ENCODE data around the gene BPIFA3. TPM values are rescaled to one million over a fixed set of nuclear protein-coding genes. Genes with fewer than 3 reads are reported as not detected.

Gene BPIFA3
- total RNA-seq, 1 donor from 2014 or later, result not detected

GRCh38 chr20:33209789-33210188 lies 7.4 kb upstream of the BPIFA3 start:
- ATAC-seq, result no peak
- DNase-seq (ENCODE audit: low spot score), result peak; percentile 84
- intact Hi-C loops (cut with DNase I), result no loop called here

- DNase-seq (ENCODE audit: low spot score), result no peak
- no peak for ATAC-seq
- intact Hi-C loops (cut with DNase I), result no loop called here
These were observed 6.8 kb upstream of the BPIFA3 start for GRCh38 chr20:33210371-33210770.

DNA sequence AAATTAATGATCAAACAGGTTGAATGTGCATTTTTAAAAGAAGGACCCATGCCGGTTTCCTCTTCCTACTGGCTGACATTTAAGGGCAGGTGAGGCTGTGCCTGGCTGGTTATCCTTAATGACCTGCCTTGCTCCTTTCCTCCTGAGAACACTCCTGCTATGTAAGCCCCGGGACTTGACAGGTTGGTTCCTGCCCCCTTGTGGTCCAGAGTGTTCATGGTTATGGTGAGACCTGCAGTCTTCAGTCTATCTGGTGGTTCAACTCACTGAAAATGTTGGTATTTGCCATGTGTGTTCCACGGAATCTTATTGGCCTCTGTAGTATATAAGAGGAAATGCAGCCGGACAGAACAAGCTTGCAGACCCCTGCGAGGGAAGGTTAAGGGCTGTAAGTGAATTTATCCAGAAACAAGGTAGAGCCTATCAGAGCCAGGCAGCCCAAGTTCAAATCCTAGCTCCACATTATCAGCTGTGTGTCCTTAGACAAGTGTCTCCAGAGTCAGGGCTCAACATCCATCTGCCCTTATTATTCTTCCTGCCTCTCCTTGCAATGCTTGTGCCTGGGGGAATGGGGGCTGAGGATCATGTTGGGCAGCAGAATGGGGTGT lies 5.2 kb upstream of the BPIFA3 start:
- intact Hi-C loops (cut with DNase I), result no loop called here

GRCh38 chr20:33224399-33224798 lies 7.2 kb downstream of the BPIFA3 start:
- intact Hi-C loops (cut with DNase I), result no loop called here
- no peak for DNase-seq (ENCODE audit: low spot score)
- ATAC-seq, result no peak

More for the DNA sequence above, 5.2 kb upstream of the BPIFA3 start:
- DNase-seq (ENCODE audit: low spot score), result no peak
- no peak for ATAC-seq

- ATAC-seq, result no peak
- no peak for DNase-seq (ENCODE audit: low spot score)
- intact Hi-C loops (cut with DNase I), result no loop called here
These were observed 12.7 kb downstream of the BPIFA3 start for GRCh38 chr20:33229843-33230242.

DNA sequence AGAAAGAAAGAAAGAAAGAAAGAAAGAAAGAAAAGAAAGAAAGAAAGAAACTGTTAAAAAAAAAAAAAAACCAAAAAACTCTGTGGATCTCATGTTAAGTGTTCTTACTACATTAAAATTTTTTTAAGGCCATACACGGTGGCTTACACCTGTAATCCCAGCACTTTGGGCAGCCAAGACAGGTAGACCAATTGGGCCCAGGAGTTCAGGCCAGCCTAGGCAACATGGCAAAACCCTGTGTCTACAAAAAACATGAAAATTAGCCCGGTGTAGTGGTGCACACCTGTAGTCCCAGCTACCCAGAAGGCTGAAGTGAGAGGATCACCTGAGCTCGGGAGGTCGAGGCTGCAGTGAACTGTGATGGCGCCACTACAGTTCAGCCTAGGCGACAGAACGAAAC lies 14.1 kb downstream of the BPIFA3 start:
- DNase-seq (ENCODE audit: low spot score) (no peak), ATAC-seq (no peak)
- intact Hi-C loops (cut with DNase I), result no loop called here

DNA sequence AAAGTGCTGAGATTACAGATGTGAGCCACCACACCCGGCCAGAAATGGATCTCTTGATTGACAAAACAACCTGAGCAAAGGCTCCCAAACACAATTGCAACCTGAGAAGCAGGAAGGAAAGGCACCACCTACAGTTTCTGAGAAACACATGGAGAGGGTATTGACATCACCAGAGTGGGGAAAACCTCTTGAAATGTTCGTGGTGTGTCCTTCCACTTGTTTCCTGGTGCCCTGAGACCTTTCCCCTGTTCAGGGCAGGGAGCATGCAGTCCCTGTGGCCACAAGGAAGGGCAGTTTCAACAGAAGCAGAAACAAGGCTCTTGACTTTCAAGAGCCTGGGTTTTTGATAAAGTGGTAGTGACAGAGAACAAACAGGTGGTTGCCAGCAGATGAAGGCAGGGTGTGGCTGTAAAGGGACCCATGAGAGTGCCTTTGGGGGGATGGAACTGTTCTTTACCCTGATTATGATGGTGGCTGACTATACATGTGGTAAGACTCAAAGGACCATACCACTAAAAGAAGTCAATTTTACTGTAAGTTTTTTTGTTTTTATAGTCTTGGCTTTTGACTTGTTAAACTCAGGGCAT lies 15.4 kb downstream of the BPIFA3 start:
- ATAC-seq (no peak), DNase-seq (ENCODE audit: low spot score) (no peak)
- intact Hi-C loops (cut with DNase I), result no loop called here

DNA sequence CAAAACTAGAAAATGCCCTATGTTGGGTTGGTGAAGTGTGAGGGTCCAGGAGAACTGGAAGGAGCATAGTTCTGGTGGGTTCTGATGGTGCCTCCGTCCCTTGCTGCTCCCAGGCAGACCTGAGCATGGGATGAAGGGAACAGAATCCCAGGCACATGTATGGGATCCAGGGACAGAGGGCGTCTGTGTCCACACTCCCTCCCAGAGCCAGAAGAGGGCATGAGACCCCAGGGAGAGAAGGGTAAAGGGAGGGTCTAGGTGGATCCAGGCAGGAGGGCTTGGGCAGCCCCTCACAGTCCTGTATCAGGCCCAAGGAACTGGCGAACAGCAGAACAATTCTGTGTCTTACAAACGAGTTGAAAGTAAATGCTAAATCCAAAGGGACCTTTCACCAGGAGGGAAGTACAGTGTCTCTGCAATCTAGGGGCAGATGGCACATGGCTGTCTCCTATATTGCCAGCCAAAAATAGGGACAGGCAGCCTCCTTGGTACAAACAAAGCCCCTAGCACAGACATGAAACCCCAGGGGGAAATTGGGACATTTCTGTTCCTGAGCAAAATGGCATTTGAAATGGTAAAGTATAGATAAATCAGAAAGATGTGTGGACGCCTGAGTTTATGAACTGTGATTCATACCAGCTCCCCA lies 16.1 kb downstream of the BPIFA3 start:
- DNase-seq (ENCODE audit: low spot score), result no peak
- no peak for ATAC-seq
- intact Hi-C loops (cut with DNase I), result no loop called here

- DNase-seq (ENCODE audit: low spot score) (no peak), ATAC-seq (no peak)
- intact Hi-C loops (cut with DNase I), result no loop called here
These were observed 16.9 kb downstream of the BPIFA3 start for GRCh38 chr20:33234050-33234449.

GRCh38 chr20:33235696-33236095 lies 18.5 kb downstream of the BPIFA3 start, which contains the start of gene BPIFA1:
BPIFA1 (plus strand) TSS chr20:33235996; CDS start chr20:33237712, 1,716 bp downstream.
- no peak for ATAC-seq
- intact Hi-C loops (cut with DNase I), result no loop called here
- DNase-seq (ENCODE audit: low spot score), result no peak

GRCh38 chr20:33236351-33236750 lies 19.2 kb downstream of the BPIFA3 start:
- intact Hi-C loops (cut with DNase I), result no loop called here
- no peak for DNase-seq (ENCODE audit: low spot score)
- no peak for ATAC-seq

GRCh38 chr20:33237989-33238388 lies 20.8 kb downstream of the BPIFA3 start:
- DNase-seq (ENCODE audit: low spot score), result no peak
- intact Hi-C loops (cut with DNase I), result no loop called here
- ATAC-seq, result no peak

DNA sequence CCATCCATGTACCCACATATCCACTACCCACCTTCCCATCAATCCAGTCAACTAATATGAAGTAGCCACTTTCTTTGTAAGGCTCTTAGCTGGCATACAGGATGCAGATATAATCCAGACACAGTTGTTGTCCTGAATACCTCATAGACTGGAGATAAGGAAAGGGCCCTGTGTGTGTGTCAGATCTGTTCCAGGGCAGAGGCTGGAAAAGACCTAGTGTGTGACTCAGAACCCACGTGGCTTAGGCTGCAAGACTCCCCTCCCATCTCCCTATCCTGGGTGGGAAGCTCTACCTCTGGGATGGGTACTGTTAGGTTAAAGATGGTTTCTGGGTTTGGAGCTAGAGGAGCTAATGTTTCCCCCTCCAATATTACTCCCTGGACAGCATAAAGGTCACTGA lies 22.3 kb downstream of the BPIFA3 start:
- intact Hi-C loops (cut with DNase I), result no loop called here
- ATAC-seq (no peak), DNase-seq (ENCODE audit: low spot score) (no peak)

DNA sequence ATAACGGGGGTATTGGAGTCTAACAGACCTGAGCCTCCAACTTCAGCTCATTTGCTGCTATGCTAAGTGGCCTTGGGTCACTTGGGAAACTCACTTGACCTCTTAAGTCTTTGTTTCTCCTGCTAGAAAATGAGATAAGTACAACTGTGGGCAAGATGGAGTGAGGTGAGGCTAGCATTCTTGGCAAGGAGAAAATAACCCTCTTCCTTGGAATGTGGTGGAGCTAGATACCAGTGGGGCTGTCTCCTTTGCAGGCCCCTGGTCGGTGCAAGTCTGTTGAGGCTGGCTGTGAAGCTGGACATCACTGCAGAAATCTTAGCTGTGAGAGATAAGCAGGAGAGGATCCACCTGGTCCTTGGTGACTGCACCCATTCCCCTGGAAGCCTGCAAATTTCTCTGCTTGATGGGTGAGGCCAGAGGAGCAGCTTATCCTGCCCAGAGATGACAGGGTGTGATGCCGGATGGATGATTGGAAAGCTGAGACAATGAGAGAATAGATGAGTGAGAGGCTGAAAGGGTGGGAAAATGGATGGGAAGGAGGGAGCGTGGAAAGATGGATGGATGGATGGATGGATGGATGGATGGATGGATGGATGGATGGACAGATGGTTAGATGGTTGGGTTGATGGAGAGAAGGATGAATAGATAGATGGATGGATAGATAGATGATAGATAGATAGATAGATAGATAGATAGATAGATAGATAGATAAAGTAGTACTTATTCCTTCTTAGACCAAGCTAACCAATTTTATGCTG lies 23.0 kb downstream of the BPIFA3 start:
- DNase-seq (ENCODE audit: low spot score) (no peak), ATAC-seq (no peak)
- intact Hi-C loops (cut with DNase I), result no loop called here

DNA sequence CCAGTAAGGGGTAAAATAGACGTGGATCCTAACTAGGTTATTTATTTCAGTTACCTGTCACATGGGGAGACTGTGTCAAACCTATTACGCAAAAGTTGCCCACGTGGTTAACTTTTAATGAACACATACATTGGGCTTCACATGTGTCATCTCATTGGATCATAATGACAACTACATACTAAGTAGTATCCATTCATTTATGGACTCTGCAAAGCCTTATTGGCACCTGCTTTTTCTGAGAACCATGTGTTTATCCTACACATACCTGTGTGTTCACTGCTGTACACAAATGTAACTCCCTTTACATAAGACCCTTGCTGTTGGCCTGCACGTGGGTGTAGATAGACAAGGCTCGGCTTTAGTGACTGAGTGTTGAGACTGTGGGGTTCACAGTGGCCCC lies 23.8 kb downstream of the BPIFA3 start:
- intact Hi-C loops (cut with DNase I), result no loop called here
- no peak for ATAC-seq
- DNase-seq (ENCODE audit: low spot score), result no peak

DNA sequence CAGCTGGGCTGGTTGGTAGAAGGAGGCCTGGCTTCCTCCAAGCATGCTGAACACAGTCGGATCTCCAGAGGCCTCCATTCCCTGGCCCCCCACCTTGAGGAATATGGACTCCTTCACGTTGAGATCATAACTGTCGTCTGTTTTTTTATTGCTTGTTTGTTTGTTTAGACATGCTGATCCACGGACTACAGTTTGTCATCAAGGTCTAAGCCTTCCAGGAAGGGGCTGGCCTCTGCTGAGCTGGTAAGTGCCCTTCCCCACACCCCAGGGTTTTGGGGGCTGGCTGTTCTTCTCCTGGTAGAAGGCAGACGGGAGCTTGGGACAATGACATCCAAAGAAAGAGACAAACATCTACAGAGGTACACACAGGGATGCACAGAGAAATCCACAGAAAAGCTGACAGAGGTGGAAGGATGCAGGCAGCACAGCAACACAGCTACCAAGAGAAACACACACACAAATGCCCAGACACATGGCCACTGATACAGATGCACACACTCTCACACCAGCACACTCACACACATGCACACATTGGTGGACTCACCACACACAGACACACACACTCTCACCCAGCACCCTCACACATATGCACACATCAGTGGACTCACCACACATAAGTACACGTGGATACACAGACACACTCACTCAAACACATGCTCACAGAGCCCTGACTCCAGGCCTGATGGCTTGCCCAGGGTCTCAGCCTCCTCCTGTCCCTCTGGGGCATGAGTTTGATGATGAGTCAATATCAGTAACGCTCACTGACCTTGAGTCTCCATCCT lies 25.4 kb downstream of the BPIFA3 start:
- intact Hi-C loops (cut with DNase I), result no loop called here
- DNase-seq (ENCODE audit: low spot score) (no peak), ATAC-seq (no peak)

GRCh38 chr20:33246077-33246476 lies 28.9 kb downstream of the BPIFA3 start:
- ATAC-seq (no peak), DNase-seq (ENCODE audit: low spot score) (no peak)
- intact Hi-C loops (cut with DNase I), result no loop called here

GRCh38 chr20:33249456-33249855 lies 32.3 kb downstream of the BPIFA3 start:
- ATAC-seq (no peak), DNase-seq (ENCODE audit: low spot score) (no peak)
- intact Hi-C loops (cut with DNase I), result no loop called here

GRCh38 chr20:33250666-33251065 lies 33.5 kb downstream of the BPIFA3 start:
- DNase-seq (ENCODE audit: low spot score) (no peak), ATAC-seq (no peak)
- intact Hi-C loops (cut with DNase I), result no loop called here

Measured in sciatic nerve (tissue), 2 donors.